Spinal cord (tissue), 10 donors: ENCODE results near the gene ADAM33. TPM values are rescaled to one million over a fixed set of nuclear protein-coding genes. Genes with fewer than 3 reads are reported as not detected.

Experiments
- DNase-seq, 6 donors: peaks; one replicate each; pipeline versions ENCODE4 v3.0.0 to v3.0.0-alpha.2; 2013 to 2015; ENCODE audit warnings: low spot score in 6 of 6, low read depth in 4 of 6
- H3K27ac ChIP-seq: one replicate; pipeline ENCODE4 v1.5.1; 2013; ENCODE audit warnings: low read depth, low read length, control low read depth
- H3K27me3 ChIP-seq: one replicate; pipeline ENCODE4 v1.6.1; 2013; ENCODE audit warnings: low read length; ENCODE audit not compliant: control insufficient read depth, insufficient read depth
- H3K36me3 ChIP-seq: one replicate; pipeline ENCODE4 v1.6.1; 2013; ENCODE audit warnings: low read length; ENCODE audit not compliant: control insufficient read depth, insufficient read depth
- H3K4me1 ChIP-seq: one replicate; pipeline ENCODE4 v1.6.1; 2013; ENCODE audit warnings: low read length; ENCODE audit not compliant: control insufficient read depth, insufficient read depth
- H3K4me3 ChIP-seq: one replicate; pipeline ENCODE4 v1.5.1; 2013; ENCODE audit warnings: low read depth, low read length, control low read depth
- H3K9me3 ChIP-seq: one replicate; pipeline ENCODE4 v1.6.1; 2013; ENCODE audit warnings: low read length; ENCODE audit not compliant: control insufficient read depth, insufficient read depth
- WGBS: methylation state at CpG from one replicate; pipeline ENCODE4 v1.1.5; 2013; ENCODE audit warnings: missing lambda C conversion rate; ENCODE audit not compliant: insufficient coverage; 5-methylcytosine and 5-hydroxymethylcytosine counted together
- polyA plus RNA-seq, 2 donors: library from polyadenylated mRNA; unstranded; fragments of 120-200 nt; gene quantifications; one replicate each; pipeline ENCODE4 v1.2.1, GENCODE V29; 2013; ENCODE audit not compliant: insufficient read length in 2 of 2
- total RNA-seq, 2 donors: library from RNA; depleted of rRNA in 1 of 2; stranded (reverse); fragments of 120-200 nt in 1 of 2; fragments of >200 nt in 1 of 2; gene quantifications; one replicate each; pipeline versions ENCODE4 v1.2.3 to v1.2.4, GENCODE V29; 2013 to 2014
- donor health status: healthy.

ADAM33 gene
- total and polyA plus RNA-seq, 4 donors, result 18.9 to 46.3 (median 33.5) TPM

- no peaks in the 10 kb centered on the region for H3K36me3 ChIP-seq
- no peak overlapping the region for H3K27ac ChIP-seq
- WGBS, result 30% methylated on average over 16 of the region's 18 CpGs
- peaks cover 13% of the 10 kb centered on the region for H3K4me1 ChIP-seq
- H3K4me3 ChIP-seq, result no peak overlapping the region
- H3K9me3 ChIP-seq, result no peaks in the 10 kb centered on the region
- no peaks in the 10 kb centered on the region for H3K27me3 ChIP-seq
- DNase-seq, result peak in 4 of 6 donors; percentile 38 to 80 (median 48)
Observed at GRCh38 chr20:3710703-3711483, 29.1 kb upstream of the ADAM33 start.

GRCh38 chr20:3710011-3710466 lies 28.2 kb upstream of the ADAM33 start:
- Histone ChIP-seq H3K27ac (no peak overlapping the region), H3K9me3 (no peaks in the 10 kb centered on the region), H3K27me3 (no peaks in the 10 kb centered on the region), H3K4me1 (peaks cover 13% of the 10 kb centered on the region), H3K36me3 (no peaks in the 10 kb centered on the region), H3K4me3 (no peak overlapping the region)
- no peak for DNase-seq
- 79% methylated on average over 6 of the region's 6 CpGs for WGBS

- no peaks in the 10 kb centered on the region for H3K9me3 ChIP-seq
- peaks cover 18% of the 10 kb centered on the region for H3K4me1 ChIP-seq
- H3K4me3 ChIP-seq, result no peak overlapping the region
- no peak for DNase-seq
- H3K36me3 ChIP-seq, result no peaks in the 10 kb centered on the region
- H3K27ac ChIP-seq, result no peak overlapping the region
- no peaks in the 10 kb centered on the region for H3K27me3 ChIP-seq
- WGBS, result 90% methylated on average over 3 of the region's 3 CpGs
Observed at GRCh38 chr20:3707508-3707899, 25.7 kb upstream of the ADAM33 start.

GRCh38 chr20:3706774-3707507 lies 25.1 kb upstream of the ADAM33 start:
- Histone ChIP-seq H3K4me3 (no peak overlapping the region), H3K36me3 (no peaks in the 10 kb centered on the region), H3K9me3 (no peaks in the 10 kb centered on the region), H3K27me3 (no peaks in the 10 kb centered on the region), H3K4me1 (peaks cover 18% of the 10 kb centered on the region), H3K27ac (no peak overlapping the region)
- WGBS, result 77% methylated on average over 10 of the region's 10 CpGs
- no peak for DNase-seq

GRCh38 chr20:3705970-3706739 lies 24.3 kb upstream of the ADAM33 start:
- Histone ChIP-seq H3K4me3 (no peak overlapping the region), H3K36me3 (no peaks in the 10 kb centered on the region), H3K9me3 (no peaks in the 10 kb centered on the region), H3K4me1 (peaks cover 17% of the 10 kb centered on the region), H3K27ac (no peak overlapping the region), H3K27me3 (no peaks in the 10 kb centered on the region)
- no peak for DNase-seq
- WGBS, result 93% methylated on average over 29 of the region's 31 CpGs

GRCh38 chr20:3705491-3705969 lies 23.7 kb upstream of the ADAM33 start:
- 90% methylated on average over 10 of the region's 14 CpGs for WGBS
- peaks cover 10% of the 10 kb centered on the region for H3K4me1 ChIP-seq
- no peak overlapping the region for H3K27ac ChIP-seq
- H3K27me3 ChIP-seq, result no peaks in the 10 kb centered on the region
- H3K9me3 ChIP-seq, result no peaks in the 10 kb centered on the region
- no peak overlapping the region for H3K4me3 ChIP-seq
- H3K36me3 ChIP-seq, result no peaks in the 10 kb centered on the region
- DNase-seq, result no peak

GRCh38 chr20:3704087-3704486 lies 22.3 kb upstream of the ADAM33 start:
- WGBS, result 60% methylated on average over 5 of the region's 5 CpGs
- no peaks in the 10 kb centered on the region for H3K9me3 ChIP-seq
- H3K4me1 ChIP-seq, result peaks cover 8% of the 10 kb centered on the region
- H3K4me3 ChIP-seq, result no peak overlapping the region
- no peaks in the 10 kb centered on the region for H3K27me3 ChIP-seq
- no peaks in the 10 kb centered on the region for H3K36me3 ChIP-seq
- DNase-seq, result peak in 2 of 6 donors; percentile 8 to 34
- no peak overlapping the region for H3K27ac ChIP-seq

- no peak overlapping the region for H3K27ac ChIP-seq
- no peaks in the 10 kb centered on the region for H3K27me3 ChIP-seq
- H3K4me3 ChIP-seq, result no peak overlapping the region
- no peaks in the 10 kb centered on the region for H3K9me3 ChIP-seq
- no peaks in the 10 kb centered on the region for H3K36me3 ChIP-seq
- H3K4me1 ChIP-seq, result peaks cover 18% of the 10 kb centered on the region
- WGBS, result 95% methylated on average over 8 of the region's 11 CpGs
- no peak for DNase-seq
Observed at GRCh38 chr20:3702611-3703391, 21.0 kb upstream of the ADAM33 start.
